GM12865 (cell line): ENCODE results near the gene UVRAG.
"Not testable (repeated sequence)": the region's sequence is repeated elsewhere in the genome, so short reads cannot be mapped to it uniquely, and the experiment has no call there.

Experiments used
- DNase-seq: peaks from one replicate; pipeline ENCODE4 v3.0.0; 2010; ENCODE audit warnings: low read depth
- H3K4me3 ChIP-seq: 2 replicates; pipeline ENCODE4 v1.5.1; 2011; ENCODE audit warnings: mild to moderate bottlenecking, low read depth, low read length, control low read depth
- TF ChIP-seq, protein P1 (sequence below): IDR thresholded peaks from 2 replicates; pipeline ENCODE4 v1.5.1; 2011; ENCODE audit warnings: low read length, control low read depth, low read depth, inconsistent platforms; ENCODE audit not compliant: insufficient read depth; ENCODE audit errors: missing control alignments

The UVRAG gene

DNA sequence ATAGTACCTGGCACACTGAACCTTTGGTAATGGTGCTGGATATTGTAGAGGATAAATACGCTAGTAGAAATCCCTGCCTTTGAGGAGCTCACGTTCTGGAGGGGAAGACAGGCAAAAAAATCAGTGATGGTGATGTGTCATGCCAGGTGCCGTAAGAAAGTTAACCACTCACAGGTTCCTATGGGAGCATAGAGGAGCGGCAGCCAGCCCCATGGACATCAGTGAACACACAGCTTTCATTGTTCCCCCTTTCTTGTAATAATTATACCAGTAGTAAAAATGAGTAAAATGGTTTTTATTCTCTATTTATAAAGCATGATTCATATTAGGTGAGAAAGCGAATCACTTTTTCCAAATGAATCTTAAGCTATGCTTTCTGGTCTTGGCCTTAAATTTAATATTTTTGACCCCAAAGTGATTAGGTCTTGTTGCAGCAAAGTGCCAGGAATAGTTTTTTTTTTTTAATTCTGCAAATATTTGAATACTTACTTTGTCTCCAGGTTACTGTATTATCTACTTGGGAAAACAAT, 57.9 kb downstream of the UVRAG start:
- peak; percentile 46 for DNase-seq
- TF ChIP-seq, protein P1, sequence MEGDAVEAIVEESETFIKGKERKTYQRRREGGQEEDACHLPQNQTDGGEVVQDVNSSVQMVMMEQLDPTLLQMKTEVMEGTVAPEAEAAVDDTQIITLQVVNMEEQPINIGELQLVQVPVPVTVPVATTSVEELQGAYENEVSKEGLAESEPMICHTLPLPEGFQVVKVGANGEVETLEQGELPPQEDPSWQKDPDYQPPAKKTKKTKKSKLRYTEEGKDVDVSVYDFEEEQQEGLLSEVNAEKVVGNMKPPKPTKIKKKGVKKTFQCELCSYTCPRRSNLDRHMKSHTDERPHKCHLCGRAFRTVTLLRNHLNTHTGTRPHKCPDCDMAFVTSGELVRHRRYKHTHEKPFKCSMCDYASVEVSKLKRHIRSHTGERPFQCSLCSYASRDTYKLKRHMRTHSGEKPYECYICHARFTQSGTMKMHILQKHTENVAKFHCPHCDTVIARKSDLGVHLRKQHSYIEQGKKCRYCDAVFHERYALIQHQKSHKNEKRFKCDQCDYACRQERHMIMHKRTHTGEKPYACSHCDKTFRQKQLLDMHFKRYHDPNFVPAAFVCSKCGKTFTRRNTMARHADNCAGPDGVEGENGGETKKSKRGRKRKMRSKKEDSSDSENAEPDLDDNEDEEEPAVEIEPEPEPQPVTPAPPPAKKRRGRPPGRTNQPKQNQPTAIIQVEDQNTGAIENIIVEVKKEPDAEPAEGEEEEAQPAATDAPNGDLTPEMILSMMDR, result no peak
- H3K4me3 ChIP-seq, result peak overlapping the region; percentile 17

DNA sequence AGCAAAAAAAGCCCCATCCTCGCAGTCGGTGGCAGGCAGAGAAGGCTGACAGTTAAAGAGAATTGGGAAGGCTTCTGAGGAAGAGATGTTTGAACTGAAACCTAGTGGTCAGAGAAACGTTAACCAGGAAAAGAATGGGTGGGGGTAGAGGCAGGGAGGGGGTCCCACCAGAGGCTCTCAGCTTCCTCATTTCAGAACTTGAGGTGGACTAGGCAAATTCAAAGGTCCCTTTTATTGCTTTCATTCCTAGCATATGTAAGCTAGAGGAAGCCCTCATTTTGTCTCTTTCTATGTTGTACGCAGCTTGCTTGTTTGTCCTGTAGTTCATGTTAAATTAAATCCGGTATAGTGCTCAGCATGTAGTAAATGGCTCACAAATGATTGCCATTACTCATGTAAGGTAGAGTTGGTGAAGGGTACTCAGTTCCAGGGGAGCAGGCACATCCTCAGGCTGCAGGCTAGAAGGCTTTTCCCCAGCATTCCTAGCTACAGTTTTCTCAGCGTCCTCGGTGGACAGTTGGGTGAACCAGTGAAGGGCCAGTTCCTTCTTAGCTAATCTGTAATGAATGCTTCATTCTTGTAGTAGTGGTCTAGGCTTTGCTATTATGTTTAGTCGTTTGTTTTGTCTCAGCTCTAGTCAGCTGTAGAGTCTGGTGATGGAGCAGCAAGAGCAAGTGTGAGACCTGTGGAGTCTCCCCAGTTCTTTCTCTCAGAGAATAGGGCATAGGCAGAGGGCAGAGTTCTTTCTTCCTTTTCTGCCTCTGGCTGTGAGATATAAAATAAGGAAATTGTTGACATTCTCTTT, 58.6 kb downstream of the UVRAG start:
- DNase-seq, result peak; percentile 77
- peak overlapping the region; percentile 23 for H3K4me3 ChIP-seq
- TF ChIP-seq, protein P1, result no peak

DNA sequence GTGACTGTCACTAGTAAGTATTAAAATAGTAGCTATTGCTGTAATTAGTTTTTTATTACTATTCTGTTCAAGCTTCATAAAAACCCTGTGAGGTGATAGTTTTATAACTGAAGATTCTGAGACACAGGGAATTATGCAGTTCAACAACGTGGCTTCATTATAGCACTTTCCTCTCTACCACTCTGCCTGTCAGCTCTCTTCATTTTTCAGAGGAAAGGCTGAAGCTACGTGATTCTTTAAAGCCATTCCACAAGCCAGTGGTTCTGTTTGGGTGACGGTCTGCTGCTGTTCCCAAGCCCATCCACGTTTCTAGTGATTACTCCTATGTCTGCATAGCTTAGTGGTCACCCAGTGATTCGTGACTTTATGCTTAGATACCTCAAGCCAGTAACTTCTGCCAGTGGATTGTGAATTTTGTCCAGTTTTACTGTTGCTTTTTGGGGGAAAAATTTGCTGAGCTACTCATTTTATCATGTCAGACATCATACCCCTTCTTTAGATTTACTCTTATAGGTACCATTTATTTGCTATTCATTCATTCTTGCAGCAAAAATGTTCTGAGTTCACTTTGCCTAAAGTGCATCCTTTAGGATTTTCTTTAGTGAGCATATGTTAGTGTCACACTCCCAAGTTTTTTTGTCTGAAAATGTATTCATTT, 59.8 kb downstream of the UVRAG start:
- TF ChIP-seq, protein P1, result no peak
- no peak overlapping the region for H3K4me3 ChIP-seq
- DNase-seq, result no peak

DNA sequence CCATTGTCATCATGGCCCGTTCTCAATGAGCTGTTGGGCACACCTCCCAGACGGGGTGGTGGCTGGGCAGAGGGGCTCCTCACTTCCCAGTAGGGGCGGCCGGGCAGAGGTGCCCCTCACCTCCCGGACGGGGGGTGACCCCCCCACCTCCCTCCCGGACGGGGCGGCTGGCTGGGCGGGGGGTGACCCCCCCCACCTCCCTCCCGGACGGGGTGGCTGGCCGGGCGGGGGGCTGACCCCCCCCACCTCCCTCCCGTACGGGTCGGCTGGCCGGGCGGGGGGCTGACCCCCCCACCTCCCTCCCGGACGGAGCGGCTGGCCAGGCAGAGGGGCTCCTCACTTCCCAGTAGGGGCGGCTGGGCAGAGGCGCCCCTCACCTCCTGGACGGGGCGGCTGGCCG, 62.3 kb downstream of the UVRAG start:
- DNase-seq, H3K4me3 ChIP-seq: not testable (repeated sequence)

DNA sequence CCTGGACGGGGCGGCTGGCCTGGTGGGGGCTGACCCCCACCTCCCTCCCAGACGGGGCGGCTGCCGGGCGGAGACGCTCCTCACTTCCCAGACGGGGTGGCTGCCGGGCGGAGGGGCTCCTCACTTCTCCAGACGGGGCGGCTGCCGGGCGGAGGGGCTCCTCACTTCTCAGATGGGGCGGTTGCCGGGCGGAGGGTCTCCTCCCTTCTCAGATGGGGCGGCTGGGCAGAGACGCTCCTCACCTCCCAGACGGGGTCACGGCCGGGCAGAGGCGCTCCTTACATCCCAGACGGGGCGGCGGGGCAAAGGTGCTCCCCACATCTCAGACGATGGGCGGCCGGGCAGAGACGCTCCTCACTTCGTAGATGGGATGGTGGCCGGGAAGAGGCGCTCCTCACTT, 62.9 kb downstream of the UVRAG start:
- H3K4me3 ChIP-seq, DNase-seq: not testable (repeated sequence)

DNA sequence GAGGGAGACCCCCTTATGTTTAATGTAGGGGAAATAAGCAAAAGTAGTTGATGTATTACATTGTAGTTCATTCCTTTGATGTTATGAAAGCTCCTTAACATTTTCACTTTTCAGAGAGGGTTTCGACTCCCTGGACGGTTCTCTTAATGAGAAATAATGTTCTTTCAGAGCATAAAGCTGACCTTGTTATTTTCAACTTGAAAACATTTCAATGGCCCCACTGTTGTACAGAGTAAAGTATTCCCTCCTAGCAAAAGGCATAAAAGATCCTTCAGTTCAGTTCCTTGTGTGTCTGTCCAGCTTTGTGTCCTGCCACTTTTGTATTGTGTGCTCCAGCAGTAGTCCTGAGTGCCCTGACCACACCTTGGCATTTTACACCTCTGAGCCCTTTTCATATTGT, 63.9 kb downstream of the UVRAG start:
- TF ChIP-seq, protein P1, result no peak
- H3K4me3 ChIP-seq, result no peak overlapping the region
- no peak for DNase-seq

DNA sequence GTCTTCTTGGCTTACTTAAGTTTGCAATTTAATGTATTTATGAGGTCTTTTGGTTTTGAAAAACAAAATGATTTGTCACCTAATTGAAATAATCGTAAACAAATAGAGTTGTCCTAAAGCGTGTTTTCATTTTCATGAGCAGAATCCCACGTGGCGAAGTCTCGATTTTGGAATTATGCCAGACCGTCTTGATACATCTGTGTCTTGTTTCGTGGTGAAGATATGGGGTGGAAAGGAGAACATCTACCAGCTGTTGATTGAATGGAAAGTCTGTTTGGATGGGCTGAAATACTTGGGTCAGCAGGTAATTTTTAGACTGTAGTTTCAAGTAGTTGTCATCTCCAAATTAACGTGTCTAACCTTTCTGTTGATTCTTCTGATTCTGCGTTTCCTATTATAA, 64.7 kb downstream of the UVRAG start:
- no peak for DNase-seq
- H3K4me3 ChIP-seq, result no peak overlapping the region
- TF ChIP-seq, protein P1, result no peak

DNA sequence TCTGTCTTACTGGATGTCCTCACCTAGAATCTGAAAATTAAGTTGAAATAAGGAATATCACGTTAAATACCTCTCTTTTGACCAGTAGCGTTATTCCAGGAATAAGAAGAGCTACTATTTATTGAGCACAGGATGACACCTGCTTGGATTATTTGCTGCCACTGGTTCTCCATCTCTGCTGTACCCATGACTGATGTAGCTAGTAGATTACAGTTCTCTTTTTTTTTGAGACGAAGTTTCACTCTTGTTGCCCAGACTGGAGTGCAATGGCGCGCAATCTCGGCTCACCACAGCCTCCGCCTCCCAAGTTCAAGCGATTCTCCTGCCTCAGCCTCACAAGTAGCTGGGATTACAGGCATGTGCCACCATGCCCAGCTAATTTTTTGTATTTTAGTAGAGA, 65.3 kb downstream of the UVRAG start:
- not testable (repeated sequence) for DNase-seq, H3K4me3 ChIP-seq
